GM12878 (cell line): Measurements from ENCODE around the gene SPSB2. TPM values are rescaled to one million over a fixed set of nuclear protein-coding genes. Genes with fewer than 3 reads are reported as not detected.
A peak's percentile ranks its signal among the peaks of the same experiment; 100 is the strongest.

Source experiments
- ESRRA ChIP-seq: IDR thresholded peaks from 2 replicates; pipeline ENCODE4 v1.6.1; 2012; ENCODE audit warnings: mild to moderate bottlenecking, low read length, improper control_type of control experiment
- GABPA ChIP-seq: IDR thresholded peaks from 2 replicates; pipeline ENCODE4 v1.6.1; 2014; ENCODE audit warnings: antibody characterized with exemption, low read depth, mild to moderate bottlenecking, inconsistent platforms
- LARP7 ChIP-seq: fragments of 450-650 bp; IDR thresholded peaks from 2 replicates; pipeline ENCODE4 v1.6.1; 2017; ENCODE audit warnings: mild to moderate bottlenecking
- MEF2B ChIP-seq: fragments of 450-650 bp; IDR thresholded peaks from 2 replicates; pipeline ENCODE4 v1.6.1; 2018; ENCODE audit warnings: mild to moderate bottlenecking, moderate library complexity; ENCODE audit not compliant: partially characterized antibody, poor library complexity, severe bottlenecking
- MTA2 ChIP-seq: fragments of 450-650 bp; IDR thresholded peaks from 2 replicates; pipeline ENCODE4 v1.6.1; 2016; ENCODE audit warnings: low read depth, mild to moderate bottlenecking, moderate library complexity
- MXI1 ChIP-seq: fragments of 150-350 bp; IDR thresholded peaks from 2 replicates; pipeline ENCODE4 v1.6.1; 2011; ENCODE audit warnings: low read depth, mild to moderate bottlenecking, inconsistent platforms, low read length, improper control_type of control experiment
- NBN ChIP-seq: fragments of 450-650 bp; IDR thresholded peaks from 2 replicates; pipeline ENCODE4 v1.6.1; 2016
- POLR2AphosphoS5 ChIP-seq: IDR thresholded peaks from 2 replicates; pipeline ENCODE4 v1.6.1; 2011; ENCODE audit warnings: mild to moderate bottlenecking, low read length, inconsistent platforms
- RUNX3 ChIP-seq: IDR thresholded peaks from 2 replicates; pipeline ENCODE4 v1.6.1; 2012; ENCODE audit warnings: low read length, inconsistent platforms
- SMAD5 ChIP-seq: IDR thresholded peaks from 2 replicates; pipeline ENCODE4 v1.6.1; 2016; ENCODE audit warnings: antibody characterized with exemption, low read depth
- SREBF2 ChIP-seq: IDR thresholded peaks from 2 replicates; pipeline ENCODE4 v1.6.1; 2012; ENCODE audit warnings: mild to moderate bottlenecking, low read length
- TARDBP ChIP-seq: IDR thresholded peaks from 2 replicates; pipeline ENCODE4 v1.6.1; 2016; ENCODE audit warnings: borderline replicate concordance
- ZNF217 ChIP-seq: fragments of 450-650 bp; IDR thresholded peaks from 2 replicates; pipeline ENCODE4 v1.6.1; 2017; ENCODE audit warnings: antibody characterized with exemption, mild to moderate bottlenecking
- ZNF384 ChIP-seq: IDR thresholded peaks from 2 replicates; pipeline ENCODE4 v1.6.1; 2012; ENCODE audit warnings: low read depth, mild to moderate bottlenecking, low read length, improper control_type of control experiment, borderline replicate concordance
- ZSCAN29 ChIP-seq: fragments of 450-650 bp; IDR thresholded peaks from 2 replicates; pipeline ENCODE4 v1.6.1; 2017; ENCODE audit warnings: mild to moderate bottlenecking, moderate library complexity
- ZZZ3 ChIP-seq: IDR thresholded peaks from 2 replicates; pipeline ENCODE4 v1.6.1; 2011; ENCODE audit warnings: low read depth; ENCODE audit not compliant: control insufficient read depth, insufficient read length
- polyA plus RNA-seq, 11 experiments: library from polyadenylated mRNA; depleted of rRNA in 4 of 11; unstranded in 6 of 11; stranded (reverse) in 5 of 11; fragments of >200 nt; fragmentation: Nextera tagmentation in 4 of 11; fragmentation: Illumina TruSeq in 1 of 11; extraction: Ambion mirVana in 4 of 11; extraction: Trizol in 1 of 11; gene quantifications; 1 replicate in 1 of 11; 2 replicates in 10 of 11; pipeline versions ENCODE4 v1.2.1 to v1.2.3, GENCODE V29; 2011 to 2016; ENCODE audit warnings: inconsistent platforms in 2 of 11, missing spikeins in 2 of 11, low read depth in 1 of 11
- total RNA-seq, 4 experiments: library from RNA; depleted of rRNA in 3 of 4; stranded (reverse); fragments of >200 nt in 3 of 4; fragmentation: Illumina TruSeq in 1 of 4; extraction: Trizol in 1 of 4; gene quantifications; 2 replicates each; pipeline versions ENCODE4 v1.2.1 to v1.2.3, GENCODE V29; 2013 to 2021
- TF ChIP-seq, protein P1 (sequence below): fragments of 450-650 bp; IDR thresholded peaks from 2 replicates; pipeline ENCODE4 v1.6.1; 2017; ENCODE audit warnings: mild to moderate bottlenecking, low read depth, inconsistent platforms; ENCODE audit not compliant: poor library complexity, severe bottlenecking
- TF ChIP-seq, protein P2 (sequence below): IDR thresholded peaks from 2 replicates; pipeline ENCODE4 v1.6.1; 2012; ENCODE audit warnings: low read length, inconsistent platforms
- TF ChIP-seq, protein P3 (sequence below): fragments of 450-650 bp; IDR thresholded peaks from 2 replicates; pipeline ENCODE4 v1.6.1; 2016; ENCODE audit warnings: mild to moderate bottlenecking
- TF ChIP-seq, protein P4 (sequence below): IDR thresholded peaks from 2 replicates; pipeline ENCODE4 v1.6.1; 2011; ENCODE audit warnings: low read depth, mild to moderate bottlenecking, low read length, moderate library complexity, borderline replicate concordance; ENCODE audit errors: extremely low read depth
- TF ChIP-seq, protein P5 (sequence below): IDR thresholded peaks from 2 replicates; pipeline ENCODE4 v1.6.1; 2012; ENCODE audit warnings: mild to moderate bottlenecking, low read depth, low read length

SPSB2 gene
- total and polyA plus RNA-seq, 10 of the 15 experiments (the other 5 are each of a cell fraction or from before 2014, with no cell fraction given), result 0.08 to 5.6 (median 2.7) TPM

DNA sequence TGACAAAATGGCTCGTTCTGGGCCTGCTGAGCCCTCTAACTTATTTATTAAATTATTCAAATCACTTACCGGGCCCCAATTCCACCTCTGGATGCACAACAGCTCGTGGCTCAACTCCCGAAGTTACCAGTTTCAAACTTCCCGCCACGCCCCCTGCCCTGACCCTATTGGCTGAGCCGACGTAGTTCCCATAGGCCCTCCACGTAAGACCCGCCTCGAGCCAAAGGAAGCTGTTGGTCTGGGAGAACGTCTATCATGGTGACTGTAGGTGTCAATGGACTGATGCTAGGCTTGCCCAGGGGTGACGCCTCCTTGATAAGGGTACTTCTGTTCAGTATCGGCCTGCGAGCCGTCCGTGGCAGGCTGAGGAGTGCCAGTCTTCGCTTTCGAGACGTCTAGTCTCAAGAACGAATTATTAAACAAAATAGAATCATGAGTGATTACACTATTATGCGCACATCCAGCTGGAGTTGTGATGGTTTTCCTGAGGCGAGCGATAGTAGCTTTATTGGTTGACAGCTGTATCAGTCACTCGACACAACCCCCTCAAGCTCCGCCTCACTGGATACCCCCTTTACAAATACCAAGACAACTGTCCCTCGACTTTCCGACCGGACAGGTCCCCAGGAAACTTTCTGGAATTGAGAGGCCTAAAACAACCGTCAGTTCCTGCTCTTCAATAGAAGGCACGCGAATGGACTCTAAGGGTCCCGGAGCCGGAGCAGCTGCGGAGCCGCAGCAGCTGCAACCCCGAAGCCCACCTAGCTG lies 21.8 kb downstream of the SPSB2 start, which contains the start of gene CDCA3 (continued):
- 0 out of 2 replicates have a peak, but pooled peaks have one; percentile 67 for TF ChIP-seq ESRRA
- no peak for TF ChIP-seq SREBF2
- TF ChIP-seq, protein P1, sequence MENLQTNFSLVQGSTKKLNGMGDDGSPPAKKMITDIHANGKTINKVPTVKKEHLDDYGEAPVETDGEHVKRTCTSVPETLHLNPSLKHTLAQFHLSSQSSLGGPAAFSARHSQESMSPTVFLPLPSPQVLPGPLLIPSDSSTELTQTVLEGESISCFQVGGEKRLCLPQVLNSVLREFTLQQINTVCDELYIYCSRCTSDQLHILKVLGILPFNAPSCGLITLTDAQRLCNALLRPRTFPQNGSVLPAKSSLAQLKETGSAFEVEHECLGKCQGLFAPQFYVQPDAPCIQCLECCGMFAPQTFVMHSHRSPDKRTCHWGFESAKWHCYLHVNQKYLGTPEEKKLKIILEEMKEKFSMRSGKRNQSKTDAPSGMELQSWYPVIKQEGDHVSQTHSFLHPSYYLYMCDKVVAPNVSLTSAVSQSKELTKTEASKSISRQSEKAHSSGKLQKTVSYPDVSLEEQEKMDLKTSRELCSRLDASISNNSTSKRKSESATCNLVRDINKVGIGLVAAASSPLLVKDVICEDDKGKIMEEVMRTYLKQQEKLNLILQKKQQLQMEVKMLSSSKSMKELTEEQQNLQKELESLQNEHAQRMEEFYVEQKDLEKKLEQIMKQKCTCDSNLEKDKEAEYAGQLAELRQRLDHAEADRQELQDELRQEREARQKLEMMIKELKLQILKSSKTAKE, result peak; percentile 63
- TF ChIP-seq POLR2AphosphoS5, result peak; percentile 94
- TF ChIP-seq ZNF384, result no peak
- TF ChIP-seq, protein P2, sequence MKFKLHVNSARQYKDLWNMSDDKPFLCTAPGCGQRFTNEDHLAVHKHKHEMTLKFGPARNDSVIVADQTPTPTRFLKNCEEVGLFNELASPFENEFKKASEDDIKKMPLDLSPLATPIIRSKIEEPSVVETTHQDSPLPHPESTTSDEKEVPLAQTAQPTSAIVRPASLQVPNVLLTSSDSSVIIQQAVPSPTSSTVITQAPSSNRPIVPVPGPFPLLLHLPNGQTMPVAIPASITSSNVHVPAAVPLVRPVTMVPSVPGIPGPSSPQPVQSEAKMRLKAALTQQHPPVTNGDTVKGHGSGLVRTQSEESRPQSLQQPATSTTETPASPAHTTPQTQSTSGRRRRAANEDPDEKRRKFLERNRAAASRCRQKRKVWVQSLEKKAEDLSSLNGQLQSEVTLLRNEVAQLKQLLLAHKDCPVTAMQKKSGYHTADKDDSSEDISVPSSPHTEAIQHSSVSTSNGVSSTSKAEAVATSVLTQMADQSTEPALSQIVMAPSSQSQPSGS, result no peak
- TF ChIP-seq, protein P3, sequence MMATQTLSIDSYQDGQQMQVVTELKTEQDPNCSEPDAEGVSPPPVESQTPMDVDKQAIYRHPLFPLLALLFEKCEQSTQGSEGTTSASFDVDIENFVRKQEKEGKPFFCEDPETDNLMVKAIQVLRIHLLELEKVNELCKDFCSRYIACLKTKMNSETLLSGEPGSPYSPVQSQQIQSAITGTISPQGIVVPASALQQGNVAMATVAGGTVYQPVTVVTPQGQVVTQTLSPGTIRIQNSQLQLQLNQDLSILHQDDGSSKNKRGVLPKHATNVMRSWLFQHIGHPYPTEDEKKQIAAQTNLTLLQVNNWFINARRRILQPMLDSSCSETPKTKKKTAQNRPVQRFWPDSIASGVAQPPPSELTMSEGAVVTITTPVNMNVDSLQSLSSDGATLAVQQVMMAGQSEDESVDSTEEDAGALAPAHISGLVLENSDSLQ, result peak; percentile 99
- TF ChIP-seq, protein P4, sequence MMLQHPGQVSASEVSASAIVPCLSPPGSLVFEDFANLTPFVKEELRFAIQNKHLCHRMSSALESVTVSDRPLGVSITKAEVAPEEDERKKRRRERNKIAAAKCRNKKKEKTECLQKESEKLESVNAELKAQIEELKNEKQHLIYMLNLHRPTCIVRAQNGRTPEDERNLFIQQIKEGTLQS, result no peak
- peak; percentile 52; the same call in 1 of the 2 replicates for TF ChIP-seq MXI1
- 0 out of 2 replicates have a peak, but pooled peaks have one; percentile 12 for TF ChIP-seq SMAD5
- peak; percentile 59; the same call in 1 of the 2 replicates for TF ChIP-seq NBN
- no peak for TF ChIP-seq ZZZ3
- TF ChIP-seq MEF2B, result no peak
- no peak for TF ChIP-seq LARP7
- no peak for TF ChIP-seq GABPA
- TF ChIP-seq TARDBP, result no peak
- no peak for TF ChIP-seq ZNF217
- TF ChIP-seq MTA2, result 0 out of 2 replicates have a peak, but pooled peaks have one; percentile 7
- no peak for TF ChIP-seq ZSCAN29
- TF ChIP-seq RUNX3, result no peak
- TF ChIP-seq, protein P5, sequence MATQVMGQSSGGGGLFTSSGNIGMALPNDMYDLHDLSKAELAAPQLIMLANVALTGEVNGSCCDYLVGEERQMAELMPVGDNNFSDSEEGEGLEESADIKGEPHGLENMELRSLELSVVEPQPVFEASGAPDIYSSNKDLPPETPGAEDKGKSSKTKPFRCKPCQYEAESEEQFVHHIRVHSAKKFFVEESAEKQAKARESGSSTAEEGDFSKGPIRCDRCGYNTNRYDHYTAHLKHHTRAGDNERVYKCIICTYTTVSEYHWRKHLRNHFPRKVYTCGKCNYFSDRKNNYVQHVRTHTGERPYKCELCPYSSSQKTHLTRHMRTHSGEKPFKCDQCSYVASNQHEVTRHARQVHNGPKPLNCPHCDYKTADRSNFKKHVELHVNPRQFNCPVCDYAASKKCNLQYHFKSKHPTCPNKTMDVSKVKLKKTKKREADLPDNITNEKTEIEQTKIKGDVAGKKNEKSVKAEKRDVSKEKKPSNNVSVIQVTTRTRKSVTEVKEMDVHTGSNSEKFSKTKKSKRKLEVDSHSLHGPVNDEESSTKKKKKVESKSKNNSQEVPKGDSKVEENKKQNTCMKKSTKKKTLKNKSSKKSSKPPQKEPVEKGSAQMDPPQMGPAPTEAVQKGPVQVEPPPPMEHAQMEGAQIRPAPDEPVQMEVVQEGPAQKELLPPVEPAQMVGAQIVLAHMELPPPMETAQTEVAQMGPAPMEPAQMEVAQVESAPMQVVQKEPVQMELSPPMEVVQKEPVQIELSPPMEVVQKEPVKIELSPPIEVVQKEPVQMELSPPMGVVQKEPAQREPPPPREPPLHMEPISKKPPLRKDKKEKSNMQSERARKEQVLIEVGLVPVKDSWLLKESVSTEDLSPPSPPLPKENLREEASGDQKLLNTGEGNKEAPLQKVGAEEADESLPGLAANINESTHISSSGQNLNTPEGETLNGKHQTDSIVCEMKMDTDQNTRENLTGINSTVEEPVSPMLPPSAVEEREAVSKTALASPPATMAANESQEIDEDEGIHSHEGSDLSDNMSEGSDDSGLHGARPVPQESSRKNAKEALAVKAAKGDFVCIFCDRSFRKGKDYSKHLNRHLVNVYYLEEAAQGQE, result no peak
